Gastrocnemius medialis (tissue), 4 donors: ENCODE results near the gene NR1H2.
"Not testable (repeated sequence)": the region's sequence is repeated elsewhere in the genome, so short reads cannot be mapped to it uniquely, and the experiment has no call there.

Source experiments
- CTCF ChIP-seq, 5 experiments: fragments of 450-650 bp in 3 of 5; fragments of 200-600 bp in 2 of 5; sonication (generic) in 2 of 5; IDR thresholded peaks in 4 of 5; conservative IDR thresholded peaks in 1 of 5; 1 replicate in 4 of 5; 2 replicates in 1 of 5; pipeline ENCODE4 v1.5.1; 2016 to 2019; ENCODE audit warnings: antibody characterized with exemption in 5 of 5, mild to moderate bottlenecking in 3 of 5, moderate library complexity in 3 of 5
- POLR2A ChIP-seq, 2 donors: fragments of 450-650 bp; IDR thresholded peaks; one replicate each; pipeline ENCODE4 v1.6.1; 2017; ENCODE audit warnings: antibody characterized with exemption in 2 of 2, mild to moderate bottlenecking in 2 of 2, moderate library complexity in 2 of 2

- not testable (repeated sequence) for TF ChIP-seq CTCF (IDR thresholded peaks at IDR 0.05 in 4 of 5, conservative IDR thresholded peaks at IDR 0.05 in 1 of 5); POLR2A (IDR thresholded peaks at IDR 0.05)
Measured at GRCh38 chr19:50347089-50347581, 29.1 kb upstream of the NR1H2 start.
